ENCODE measurements around the gene DSEL.

DSEL gene

DNA sequence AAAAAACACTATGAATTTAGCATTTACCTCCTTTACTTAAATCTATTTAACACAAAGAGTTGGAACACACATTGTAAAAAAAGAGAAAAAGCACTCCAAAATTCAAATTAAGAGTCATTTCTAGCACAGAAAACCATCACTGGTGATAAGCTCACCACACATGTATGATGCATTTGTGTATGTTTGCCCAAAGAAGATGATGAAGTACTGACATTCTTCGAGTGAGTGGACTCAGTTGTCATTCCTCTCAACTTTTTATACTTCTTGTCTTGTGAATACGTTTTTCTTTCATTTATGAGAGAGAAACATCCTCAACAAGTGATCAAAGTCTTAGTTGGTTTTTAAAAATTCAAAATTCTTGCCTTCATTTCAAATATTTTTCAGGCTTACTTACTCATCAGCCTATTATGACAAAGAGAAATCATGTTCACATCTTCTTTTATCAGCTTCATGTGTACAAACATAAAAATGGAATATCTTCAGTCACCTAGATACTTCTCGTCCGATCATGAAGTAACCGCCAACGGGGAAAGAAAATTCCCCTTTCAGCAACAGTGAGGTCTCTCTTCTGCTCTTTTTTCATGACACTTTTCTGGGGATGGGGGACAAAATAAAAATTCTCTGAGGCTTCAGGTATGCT lies 1.5 kb downstream of the DSEL start:
- FAIRE-seq (no peak), DNase-seq (ENCODE audit: insufficient read length, low spot score) (no peak)
- TF ChIP-seq POLR2A (IDR thresholded peaks at IDR 0.05; ENCODE audit: low read depth, low read length): no peak

DNA sequence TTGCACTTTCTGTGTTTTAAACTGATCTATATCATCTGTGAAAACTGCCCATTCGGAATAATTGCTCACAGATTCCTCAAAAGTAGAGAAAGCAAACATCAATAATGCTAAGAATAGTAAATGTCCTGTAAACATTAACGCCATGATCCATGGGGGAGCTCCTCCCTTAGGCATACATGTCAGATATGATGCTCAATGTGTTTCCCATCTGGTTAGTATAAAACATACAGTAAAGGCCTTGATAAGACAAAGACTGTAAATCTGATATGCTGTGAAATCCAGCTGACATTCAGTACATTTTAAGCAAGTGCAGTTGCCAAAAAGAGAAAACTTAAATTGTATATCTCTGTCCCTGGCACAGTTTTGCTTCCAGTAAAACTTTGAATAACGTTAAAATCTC lies 2.1 kb downstream of the DSEL start:
- FAIRE-seq: no peak

DNA sequence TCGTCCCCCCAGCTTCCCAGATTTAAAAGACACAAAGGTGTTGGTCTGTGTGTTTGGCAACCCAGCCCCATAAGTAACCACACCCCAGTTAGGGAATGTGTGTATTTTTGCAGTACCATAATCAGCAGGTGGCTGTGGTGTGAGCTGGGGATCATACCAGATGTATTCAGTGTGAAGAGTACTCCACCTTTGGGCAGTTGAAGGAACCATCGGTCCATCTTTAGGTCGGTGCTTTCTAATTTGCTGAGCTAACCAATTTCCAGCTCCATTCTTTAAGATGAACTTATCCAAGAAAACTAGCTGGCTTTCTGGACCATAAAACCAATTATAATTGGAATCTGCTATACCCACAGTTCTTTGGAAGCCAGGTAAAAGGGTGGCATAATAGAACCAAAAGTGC lies 3.2 kb downstream of the DSEL start:
- TF ChIP-seq POLR2A (IDR thresholded peaks at IDR 0.05; ENCODE audit: low read depth, low read length): no peak
- FAIRE-seq (no peak), DNase-seq (ENCODE audit: insufficient read length, low spot score) (no peak)

More for the DNA sequence above, 2.1 kb downstream of the DSEL start:
- TF ChIP-seq POLR2A (IDR thresholded peaks at IDR 0.05; ENCODE audit: low read depth, low read length): no peak
- no peak for DNase-seq (ENCODE audit: insufficient read length, low spot score)

DNA sequence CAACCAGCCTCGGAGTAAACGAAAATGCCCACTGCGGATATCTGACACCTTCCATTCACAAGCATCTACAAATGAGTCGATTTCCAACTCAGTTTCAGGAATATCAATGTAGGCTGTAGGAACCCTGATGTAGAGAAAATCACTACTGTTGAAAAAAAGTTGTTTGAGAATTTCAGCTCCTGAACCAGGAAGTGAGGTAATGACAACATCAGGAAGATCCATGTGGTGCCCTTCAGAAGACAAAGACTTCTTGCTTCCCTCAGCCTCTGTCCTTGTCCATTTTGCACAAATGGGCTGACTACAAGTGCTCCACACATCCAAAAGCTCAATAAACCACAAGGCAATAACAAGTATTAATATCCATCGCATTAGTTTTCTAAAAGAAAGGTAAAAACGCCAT lies 4.7 kb downstream of the DSEL start:
- no peak for DNase-seq (ENCODE audit: insufficient read length, low spot score)
- TF ChIP-seq POLR2A (IDR thresholded peaks at IDR 0.05; ENCODE audit: low read depth, low read length): no peak
- no peak for FAIRE-seq

DNA sequence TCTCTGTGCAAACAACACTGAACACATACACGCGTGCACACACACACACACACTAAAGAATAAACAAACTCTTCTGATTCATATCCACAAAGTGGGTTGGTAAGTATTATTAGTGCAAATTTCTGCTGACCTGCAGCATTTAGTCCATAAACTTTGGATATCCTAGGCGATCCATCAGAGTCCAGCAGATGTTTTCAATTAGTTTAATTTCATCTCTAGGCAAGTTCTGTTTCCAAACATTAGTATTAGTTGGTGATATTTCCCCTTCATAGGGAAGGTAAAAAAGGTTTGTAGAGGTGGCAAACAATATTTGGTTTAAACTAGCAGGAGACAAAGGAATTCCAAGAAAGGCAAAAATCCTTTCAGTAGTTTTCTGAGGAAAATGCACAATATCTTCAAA lies 5.7 kb downstream of the DSEL start:
- DNase-seq (ENCODE audit: insufficient read length, low spot score) (no peak), FAIRE-seq (no peak)
- no peak for TF ChIP-seq POLR2A (IDR thresholded peaks at IDR 0.05; ENCODE audit: low read depth, low read length)

- DNase-seq (ENCODE audit: insufficient read length, low spot score): no peak
- TF ChIP-seq POLR2A (IDR thresholded peaks at IDR 0.05; ENCODE audit: low read depth, low read length): no peak
- FAIRE-seq: no peak
Observed at GRCh38 chr18:67509741-67510391, 6.7 kb downstream of the DSEL start.

GRCh38 chr18:67508146-67508545 lies 8.4 kb downstream of the DSEL start:
- no peak for FAIRE-seq
- DNase-seq (ENCODE audit: insufficient read length, low spot score): no peak
- TF ChIP-seq POLR2A (IDR thresholded peaks at IDR 0.05; ENCODE audit: low read depth, low read length): no peak

DNA sequence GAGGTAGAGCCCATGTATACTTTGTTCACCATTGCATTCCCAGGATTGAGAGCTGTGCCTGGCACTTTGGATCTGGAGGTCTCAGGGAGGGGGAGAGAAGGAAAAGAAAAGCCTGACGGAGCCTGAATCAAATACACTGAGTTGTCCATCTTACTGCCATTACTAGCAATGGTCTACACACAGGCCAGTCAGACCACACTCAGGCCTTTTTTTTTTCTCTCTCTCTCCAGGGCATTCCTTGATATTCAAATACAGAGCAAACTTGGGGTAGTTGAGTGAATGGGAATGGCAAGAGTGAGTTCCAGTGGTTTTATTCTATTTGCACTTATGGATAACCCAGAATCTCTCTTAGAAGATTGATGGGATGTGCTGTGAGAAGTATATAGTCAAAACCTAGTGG lies 11.8 kb downstream of the DSEL start:
- FAIRE-seq: no peak
- DNase-seq (ENCODE audit: insufficient read length, low spot score): no peak
- no peak for TF ChIP-seq POLR2A (IDR thresholded peaks at IDR 0.05; ENCODE audit: low read depth, low read length)

GRCh38 chr18:67500522-67501205 lies 15.9 kb downstream of the DSEL start:
- FAIRE-seq (no peak), DNase-seq (ENCODE audit: insufficient read length, low spot score) (no peak)
- no peak for TF ChIP-seq POLR2A (IDR thresholded peaks at IDR 0.05; ENCODE audit: low read depth, low read length)

GRCh38 chr18:67496469-67496868 lies 20.1 kb downstream of the DSEL start:
- FAIRE-seq (no peak), DNase-seq (ENCODE audit: insufficient read length, low spot score) (no peak)
- no peak for TF ChIP-seq POLR2A (IDR thresholded peaks at IDR 0.05; ENCODE audit: low read depth, low read length)

DNA sequence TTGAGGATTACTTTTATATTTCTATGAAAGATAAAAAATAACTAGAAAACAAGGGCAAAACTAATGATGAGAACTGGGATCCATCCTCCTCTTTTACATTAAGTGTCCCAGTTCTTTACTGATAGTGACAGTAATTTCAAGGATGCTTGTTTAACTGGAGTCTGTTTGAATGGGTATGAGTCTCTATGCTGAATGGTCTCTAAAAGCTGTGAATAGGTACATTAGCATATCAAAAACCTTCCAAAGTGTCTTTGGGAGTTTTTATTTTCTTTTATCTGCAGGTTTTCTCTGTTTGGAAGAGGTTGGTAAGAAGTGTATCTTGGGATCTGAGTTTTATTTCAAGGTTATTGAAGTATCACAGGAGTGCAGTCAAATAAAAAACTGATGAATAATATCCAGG lies 30.0 kb downstream of the DSEL start:
- no peak for TF ChIP-seq POLR2A (IDR thresholded peaks at IDR 0.05; ENCODE audit: low read depth, low read length)
- DNase-seq (ENCODE audit: insufficient read length, low spot score): no peak
- FAIRE-seq: no peak

DNA sequence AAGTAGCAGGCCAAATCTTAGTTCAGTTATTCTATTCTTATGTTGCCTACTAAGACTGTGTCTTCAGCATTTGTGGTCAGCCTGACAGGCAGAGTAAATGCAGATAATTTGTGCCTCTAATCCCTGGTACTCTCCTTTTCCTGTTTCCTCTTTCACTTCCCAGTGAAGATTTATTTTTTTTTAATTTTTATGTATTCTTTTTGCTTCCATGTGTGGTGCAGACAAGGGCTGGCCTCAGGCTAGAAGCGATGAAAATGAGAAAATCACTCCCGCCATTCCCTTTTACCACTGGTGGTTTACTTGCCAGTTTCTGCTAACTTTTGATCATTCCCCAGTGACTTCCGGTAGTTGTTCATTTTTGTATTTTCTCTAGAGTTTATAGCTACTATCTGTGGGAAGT lies 30.9 kb downstream of the DSEL start:
- DNase-seq (ENCODE audit: insufficient read length, low spot score) (no peak), FAIRE-seq (no peak)
- no peak for TF ChIP-seq POLR2A (IDR thresholded peaks at IDR 0.05; ENCODE audit: low read depth, low read length)

- no peak for FAIRE-seq
- DNase-seq (ENCODE audit: insufficient read length, low spot score): no peak
- TF ChIP-seq POLR2A (IDR thresholded peaks at IDR 0.05; ENCODE audit: low read depth, low read length): no peak
Observed at GRCh38 chr18:67484458-67484857, 32.1 kb downstream of the DSEL start.

- FAIRE-seq (no peak), DNase-seq (ENCODE audit: insufficient read length, low spot score) (no peak)
- TF ChIP-seq POLR2A (IDR thresholded peaks at IDR 0.05; ENCODE audit: low read depth, low read length): no peak
Observed at GRCh38 chr18:67483952-67484351, 32.6 kb downstream of the DSEL start.

DNA sequence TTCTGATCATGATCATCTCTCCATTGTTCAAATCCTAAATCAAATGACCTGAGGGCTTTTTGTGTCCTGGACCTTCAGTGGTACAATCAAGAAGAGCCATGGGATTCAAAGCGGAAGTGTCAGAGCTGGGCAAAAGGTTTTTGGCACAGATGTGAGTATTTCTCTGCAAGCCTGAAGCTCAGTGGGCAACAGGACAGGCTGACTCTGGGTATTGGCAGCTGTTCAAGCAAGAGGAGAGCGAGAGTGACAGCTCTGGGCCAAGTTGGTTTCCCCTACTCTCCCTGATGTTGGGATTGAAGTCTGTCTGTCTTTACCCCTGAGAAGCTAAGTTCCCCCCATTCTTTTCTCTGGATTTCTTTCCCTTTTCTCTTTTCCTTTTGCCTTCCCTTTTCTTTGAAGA lies 33.3 kb downstream of the DSEL start:
- DNase-seq (ENCODE audit: insufficient read length, low spot score) (no peak), FAIRE-seq (no peak)
- TF ChIP-seq POLR2A (IDR thresholded peaks at IDR 0.05; ENCODE audit: low read depth, low read length): no peak
